Astrocyte of the spinal cord (primary cell): ENCODE measurements around the gene CTTN.
A peak's percentile ranks its signal among the peaks of the same experiment; 100 is the strongest.
"Not testable (repeated sequence)": the region's sequence is repeated elsewhere in the genome, so short reads cannot be mapped to it uniquely, and the experiment has no call there.

Experiments used
- DNase-seq: peaks from one replicate; pipeline ENCODE4 v3.0.0; 2011; ENCODE audit warnings: low read depth, low spot score
- H3K4me3 ChIP-seq: 2 replicates; pipeline ENCODE4 v1.5.1; 2011; ENCODE audit warnings: low read depth, mild to moderate bottlenecking, low read length, moderate library complexity
- in situ Hi-C: cut with HindIII; loops from 2 replicates; pipeline ENCODE4 v1.10.0; 2017; ENCODE audit warnings: low sequenced_read_pairs
- TF ChIP-seq, protein P1 (sequence below): IDR thresholded peaks from 2 replicates; pipeline ENCODE4 v1.5.1; 2012; ENCODE audit warnings: low read depth, mild to moderate bottlenecking, low read length, inconsistent platforms

Gene CTTN

DNA sequence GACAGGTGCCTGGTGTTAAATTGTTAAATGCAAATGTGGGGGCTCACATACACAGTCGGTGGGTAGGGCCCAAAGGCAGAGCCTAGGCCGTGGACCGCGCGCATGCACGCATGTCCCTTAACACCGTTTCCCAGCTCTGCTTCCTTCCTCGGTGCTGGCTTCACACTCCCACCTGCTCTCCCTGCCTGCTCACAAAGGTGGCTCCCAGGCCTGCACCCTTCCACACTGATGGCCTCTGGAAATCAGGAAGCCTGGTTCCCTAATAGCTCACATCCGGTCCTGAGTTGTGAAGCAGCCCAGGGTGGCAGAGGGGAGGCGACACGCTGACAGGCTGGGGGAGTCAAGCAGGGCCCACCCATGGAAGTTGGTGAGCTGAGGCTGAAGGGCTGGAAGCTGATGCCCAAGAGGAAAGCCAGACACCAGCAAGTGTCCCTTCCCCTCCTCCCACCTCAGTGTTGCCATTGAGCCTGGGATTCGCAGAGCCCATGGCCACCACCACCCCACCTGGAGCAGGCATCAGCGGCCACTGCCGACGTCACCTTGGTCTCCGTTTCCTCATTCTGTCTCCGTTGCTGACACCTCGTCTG lies 13.7 kb upstream of the CTTN start:
- H3K4me3 ChIP-seq: no peak overlapping the region
- in situ Hi-C loops: no loop called here
- no peak for DNase-seq
- TF ChIP-seq, protein P1, sequence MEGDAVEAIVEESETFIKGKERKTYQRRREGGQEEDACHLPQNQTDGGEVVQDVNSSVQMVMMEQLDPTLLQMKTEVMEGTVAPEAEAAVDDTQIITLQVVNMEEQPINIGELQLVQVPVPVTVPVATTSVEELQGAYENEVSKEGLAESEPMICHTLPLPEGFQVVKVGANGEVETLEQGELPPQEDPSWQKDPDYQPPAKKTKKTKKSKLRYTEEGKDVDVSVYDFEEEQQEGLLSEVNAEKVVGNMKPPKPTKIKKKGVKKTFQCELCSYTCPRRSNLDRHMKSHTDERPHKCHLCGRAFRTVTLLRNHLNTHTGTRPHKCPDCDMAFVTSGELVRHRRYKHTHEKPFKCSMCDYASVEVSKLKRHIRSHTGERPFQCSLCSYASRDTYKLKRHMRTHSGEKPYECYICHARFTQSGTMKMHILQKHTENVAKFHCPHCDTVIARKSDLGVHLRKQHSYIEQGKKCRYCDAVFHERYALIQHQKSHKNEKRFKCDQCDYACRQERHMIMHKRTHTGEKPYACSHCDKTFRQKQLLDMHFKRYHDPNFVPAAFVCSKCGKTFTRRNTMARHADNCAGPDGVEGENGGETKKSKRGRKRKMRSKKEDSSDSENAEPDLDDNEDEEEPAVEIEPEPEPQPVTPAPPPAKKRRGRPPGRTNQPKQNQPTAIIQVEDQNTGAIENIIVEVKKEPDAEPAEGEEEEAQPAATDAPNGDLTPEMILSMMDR: no peak

- in situ Hi-C loops: no loop called here
- TF ChIP-seq, protein P1: no peak
- DNase-seq: no peak
- no peak overlapping the region for H3K4me3 ChIP-seq
Observed at GRCh38 chr11:70387564-70387963, 10.8 kb upstream of the CTTN start.

GRCh38 chr11:70389201-70389600 lies 9.1 kb upstream of the CTTN start:
- DNase-seq: no peak
- in situ Hi-C loops: no loop called here
- TF ChIP-seq, protein P1: no peak
- H3K4me3 ChIP-seq: no peak overlapping the region

DNA sequence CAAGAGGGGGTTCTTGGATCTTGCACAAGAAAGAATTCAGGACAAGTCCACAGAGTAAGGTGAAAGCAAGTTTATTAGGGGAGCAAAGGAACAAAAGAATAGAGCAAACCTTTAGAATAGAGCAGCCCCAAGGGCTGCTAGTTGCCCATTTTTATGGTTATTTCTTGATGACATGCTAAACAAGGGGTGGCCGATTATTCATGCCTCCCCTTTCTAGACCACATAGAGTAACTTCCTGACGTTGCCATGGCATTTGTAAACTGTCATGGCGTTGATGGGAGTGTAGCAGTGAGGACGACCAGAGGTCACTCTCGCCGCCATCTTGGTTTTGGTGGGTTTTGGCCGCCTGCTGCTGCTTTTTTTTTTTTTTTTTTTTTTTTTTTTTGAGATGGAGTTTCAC lies 7.4 kb upstream of the CTTN start:
- DNase-seq, in situ Hi-C loops, H3K4me3 ChIP-seq: not testable (repeated sequence)

DNA sequence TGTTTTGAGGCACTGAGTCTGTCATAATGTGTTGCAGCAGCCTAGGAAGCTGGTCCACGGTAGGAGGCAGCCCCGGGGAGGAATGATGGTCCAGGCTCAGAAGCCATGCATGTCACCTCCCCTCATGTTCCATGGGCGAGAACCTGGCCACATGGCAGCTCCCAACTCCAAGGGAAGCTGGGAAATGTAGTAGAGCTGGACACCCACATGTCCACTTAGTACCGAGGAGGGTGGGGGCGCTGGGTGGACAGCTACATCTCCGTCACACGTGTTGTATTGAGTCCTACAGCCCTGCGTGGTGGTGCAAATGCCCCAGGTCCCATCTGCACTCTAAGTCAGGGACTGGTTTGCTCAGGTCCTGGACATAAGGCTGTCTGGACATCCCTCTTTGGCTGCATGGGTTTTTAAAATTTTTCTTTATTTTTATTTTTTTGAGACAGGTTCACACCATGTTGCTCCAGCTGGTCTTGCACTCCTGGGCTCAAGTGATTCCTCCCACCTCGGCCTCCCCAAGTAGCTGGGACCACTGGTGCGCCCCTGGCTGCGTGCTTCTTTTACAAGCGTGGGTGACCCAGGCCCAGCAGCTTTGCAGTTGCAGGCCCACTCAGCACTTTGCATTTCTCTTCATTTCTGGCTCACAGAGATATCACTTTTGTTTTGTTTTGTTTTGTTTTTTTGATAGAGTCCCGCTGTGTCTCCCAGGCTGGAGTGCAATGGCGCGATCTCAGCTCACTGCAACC lies 3.9 kb upstream of the CTTN start:
- no peak for DNase-seq
- in situ Hi-C loops: no loop called here
- no peak overlapping the region for H3K4me3 ChIP-seq
- TF ChIP-seq, protein P1: no peak

DNA sequence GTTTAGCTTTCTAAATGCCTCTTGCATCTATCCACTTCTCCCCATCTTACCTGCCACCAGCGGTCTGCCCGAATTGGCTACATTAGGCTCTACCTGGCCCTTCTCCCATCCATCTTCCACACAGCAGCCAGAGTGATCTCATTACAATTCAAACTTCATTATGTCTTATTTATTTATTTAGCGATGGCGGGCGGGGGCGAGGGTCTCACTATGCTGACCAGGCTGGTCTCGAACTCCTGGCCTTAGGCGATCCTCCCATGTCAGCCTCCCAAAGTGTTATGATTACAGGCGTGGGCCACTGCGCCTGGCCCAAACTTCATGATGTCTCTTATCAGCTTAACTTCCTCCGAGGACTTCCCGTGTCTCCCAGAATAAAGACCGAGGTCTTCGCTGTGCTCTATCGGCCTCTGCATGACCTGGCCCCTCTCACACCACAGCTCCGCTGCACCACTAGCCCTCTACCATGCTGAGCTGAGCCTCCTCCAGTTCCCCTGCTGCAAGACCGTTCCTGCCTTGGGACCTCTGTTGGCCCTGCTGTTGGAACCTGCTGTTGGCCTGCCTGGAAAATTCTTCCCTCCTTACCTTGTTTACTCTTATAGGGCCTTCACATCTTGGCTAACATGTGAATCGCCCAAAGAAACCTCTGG lies 870 bp upstream of the CTTN start:
- H3K4me3 ChIP-seq: peak overlapping the region; percentile 86
- no peak for DNase-seq
- TF ChIP-seq, protein P1: no peak
- in situ Hi-C loops: no loop called here
